GM21576 (cell line): ENCODE data around the gene SEC61B.

Experiments used
- ATAC-seq: cut with Tn5 transposase; IDR thresholded peaks from one replicate; pipeline ENCODE4 v1.9.1; 2021; ENCODE audit warnings: mild to moderate bottlenecking, moderate library complexity; ENCODE audit not compliant: unreplicated experiment

The SEC61B gene

DNA sequence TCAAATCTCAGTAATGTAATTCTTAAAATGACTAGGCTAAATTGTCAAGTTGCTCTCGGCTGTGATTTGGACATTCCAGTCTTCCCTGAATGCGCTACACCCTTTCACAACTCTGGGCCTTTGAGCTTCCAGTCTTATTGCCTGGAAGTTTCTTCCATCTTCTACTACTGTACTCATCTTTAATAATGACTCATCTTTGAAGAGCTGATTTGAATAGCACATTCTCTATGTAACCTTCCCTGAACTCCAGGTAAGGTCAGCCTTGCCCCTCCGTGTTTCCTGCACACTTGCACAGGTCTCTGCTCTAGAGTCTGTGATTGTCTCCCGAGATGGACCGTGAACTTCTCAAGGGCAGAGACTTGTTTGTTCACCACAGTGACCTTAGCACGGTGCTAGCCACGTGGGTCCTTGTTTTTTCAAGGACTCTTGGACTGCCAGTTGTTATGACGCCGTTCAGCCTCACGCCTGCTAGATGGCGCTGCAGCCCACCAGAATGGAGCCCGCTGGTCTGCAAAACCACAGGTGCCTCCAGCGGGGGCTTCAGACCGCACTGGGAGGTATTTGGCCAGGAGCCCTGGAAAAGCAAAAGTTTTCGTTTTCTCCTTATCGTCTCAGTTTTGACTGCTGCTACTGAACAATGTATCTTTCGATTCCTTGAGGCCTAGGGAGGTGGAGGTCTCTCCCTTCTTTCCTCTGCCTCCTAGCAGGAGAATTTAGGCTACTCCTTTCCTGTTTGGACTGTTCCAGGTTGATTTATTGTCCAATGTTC, 44.4 kb downstream of the SEC61B start:
- ATAC-seq: peak; percentile 66

DNA sequence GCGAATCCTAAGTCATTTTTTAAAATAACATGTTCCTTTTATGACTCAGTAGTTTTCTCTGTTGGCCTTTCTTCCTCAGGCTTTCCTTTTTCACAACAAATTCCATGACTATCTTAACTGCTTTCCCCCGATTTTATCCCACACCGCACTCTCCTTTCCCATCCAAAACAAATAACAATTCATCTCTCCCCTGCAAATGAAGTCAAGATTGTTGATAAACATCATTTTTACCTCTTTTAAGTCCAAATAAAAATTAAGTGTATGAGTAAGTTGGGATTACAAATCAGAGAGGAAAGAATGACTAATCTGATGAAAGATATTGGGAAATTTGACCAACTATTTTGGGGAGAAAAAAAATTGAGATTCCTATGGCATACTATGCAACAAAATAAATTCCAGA, 47.3 kb downstream of the SEC61B start:
- no peak for ATAC-seq

DNA sequence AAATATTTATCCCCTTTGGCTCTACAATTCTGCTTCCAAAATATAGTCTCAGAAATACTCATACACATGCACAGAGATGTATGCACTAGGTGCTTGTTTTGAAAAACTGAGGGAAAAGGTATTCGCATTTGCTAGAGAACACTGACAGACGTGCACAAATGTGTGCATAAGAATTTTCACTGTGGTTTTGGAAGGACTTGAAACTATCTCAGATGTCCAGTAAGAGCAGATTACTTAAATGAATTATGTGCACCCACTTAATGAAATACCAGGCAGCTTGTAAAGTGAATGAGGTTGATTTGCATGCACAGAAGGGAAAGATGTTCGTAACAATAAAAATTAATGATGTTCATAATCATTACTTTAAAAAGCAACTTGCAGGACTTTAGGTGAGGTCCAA, 48.4 kb downstream of the SEC61B start:
- ATAC-seq: no peak

DNA sequence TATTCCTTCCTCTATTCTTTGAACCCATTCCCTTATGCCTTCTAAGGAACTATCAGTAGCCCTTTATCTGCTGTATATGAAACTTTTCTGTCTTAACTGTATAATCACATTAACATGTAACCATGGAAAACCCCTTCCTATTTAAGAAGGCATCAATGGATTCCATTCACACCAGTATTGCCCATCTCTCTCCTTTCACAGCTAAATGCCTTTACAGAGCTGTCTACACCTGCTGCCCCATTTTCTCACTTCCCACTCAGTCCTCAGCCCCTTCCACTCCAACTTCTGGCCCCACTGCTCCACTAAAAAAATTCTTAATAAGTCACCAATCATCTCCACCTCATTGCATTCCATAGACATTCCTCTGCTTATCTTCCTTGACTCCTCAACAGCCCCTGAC, 50.8 kb downstream of the SEC61B start:
- ATAC-seq: no peak

GRCh38 chr9:99274016-99274415, 51.9 kb downstream of the SEC61B start:
- no peak for ATAC-seq

- no peak for ATAC-seq
Measured at GRCh38 chr9:99274495-99274894, 52.4 kb downstream of the SEC61B start.
